ENCODE results near the gene IQSEC1. TPM values are rescaled to one million over a fixed set of nuclear protein-coding genes. Genes with fewer than 3 reads are reported as not detected.

The IQSEC1 gene
- total and polyA plus RNA-seq, 2 experiments from 2014 or later: 17.8 to 51.7 TPM

GRCh38 chr3:12978682-12979081 lies 94.5 kb downstream of the IQSEC1 start:
- no peak for DNase-seq (ENCODE audit: low read depth in 1 of 2, low spot score in 1 of 2)
- no peaks in the 10 kb centered on the region for H3K9me3 ChIP-seq (ENCODE audit: low read depth)
- no peaks in the 10 kb centered on the region for H3K4me1 ChIP-seq (ENCODE audit: low read depth)
- no peaks in the 10 kb centered on the region for H3K27me3 ChIP-seq
- H3K4me3 ChIP-seq: no peak overlapping the region
- H3K27ac ChIP-seq: no peak overlapping the region
- no peaks in the 10 kb centered on the region for H3K36me3 ChIP-seq
- no peak for TF ChIP-seq CTCF (IDR thresholded peaks at IDR 0.05; ENCODE audit: low read depth, low read length)

DNA sequence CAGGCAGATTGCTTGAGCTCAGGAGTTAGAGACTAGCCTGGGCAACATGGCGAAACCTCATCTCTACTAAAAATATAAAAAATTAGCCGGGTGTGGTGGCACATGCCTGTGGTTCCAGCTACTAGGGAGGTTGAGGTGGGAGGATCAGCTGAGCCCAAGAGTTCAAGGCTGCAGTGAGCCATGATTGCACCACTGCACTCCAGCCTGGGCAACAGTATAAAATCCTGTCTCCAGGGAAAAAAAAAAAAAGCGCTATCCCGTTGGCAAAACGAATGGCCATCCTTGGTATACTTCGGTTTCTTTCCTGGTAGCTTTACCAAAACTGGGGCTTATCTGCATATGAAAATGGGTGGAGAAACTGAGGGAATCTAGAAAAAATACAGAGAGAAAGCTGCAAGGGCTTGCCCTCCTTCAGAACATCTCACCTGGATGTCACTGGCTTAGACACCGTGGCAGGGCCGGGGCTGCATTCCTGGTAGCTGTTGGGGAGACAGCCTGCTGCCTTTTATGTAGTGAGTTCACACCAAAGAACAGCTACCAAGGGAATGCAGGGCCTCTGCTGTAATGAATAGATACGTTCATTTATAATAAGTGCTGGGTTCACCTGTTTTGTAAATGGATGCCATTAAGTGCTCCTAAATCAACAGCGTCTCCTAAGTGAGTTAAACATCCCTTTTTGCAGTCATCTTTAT lies 96.0 kb downstream of the IQSEC1 start:
- H3K9me3 ChIP-seq (ENCODE audit: low read depth): no peaks in the 10 kb centered on the region
- no peaks in the 10 kb centered on the region for H3K4me1 ChIP-seq (ENCODE audit: low read depth)
- TF ChIP-seq CTCF (IDR thresholded peaks at IDR 0.05; ENCODE audit: low read depth, low read length): no peak
- H3K27ac ChIP-seq: no peak overlapping the region
- no peaks in the 10 kb centered on the region for H3K27me3 ChIP-seq
- no peak overlapping the region for H3K4me3 ChIP-seq
- no peak for DNase-seq (ENCODE audit: low read depth in 1 of 2, low spot score in 1 of 2)
- H3K36me3 ChIP-seq: no peaks in the 10 kb centered on the region

GRCh38 chr3:12975748-12976522 lies 97.3 kb downstream of the IQSEC1 start:
- TF ChIP-seq CTCF (IDR thresholded peaks at IDR 0.05; ENCODE audit: low read depth, low read length): no peak
- no peak overlapping the region for H3K27ac ChIP-seq
- no peak for DNase-seq (ENCODE audit: low read depth in 1 of 2, low spot score in 1 of 2)
- H3K9me3 ChIP-seq (ENCODE audit: low read depth): no peaks in the 10 kb centered on the region
- no peaks in the 10 kb centered on the region for H3K27me3 ChIP-seq
- H3K36me3 ChIP-seq: no peaks in the 10 kb centered on the region
- no peak overlapping the region for H3K4me3 ChIP-seq
- H3K4me1 ChIP-seq (ENCODE audit: low read depth): peaks cover under 1% of the 10 kb centered on the region

DNA sequence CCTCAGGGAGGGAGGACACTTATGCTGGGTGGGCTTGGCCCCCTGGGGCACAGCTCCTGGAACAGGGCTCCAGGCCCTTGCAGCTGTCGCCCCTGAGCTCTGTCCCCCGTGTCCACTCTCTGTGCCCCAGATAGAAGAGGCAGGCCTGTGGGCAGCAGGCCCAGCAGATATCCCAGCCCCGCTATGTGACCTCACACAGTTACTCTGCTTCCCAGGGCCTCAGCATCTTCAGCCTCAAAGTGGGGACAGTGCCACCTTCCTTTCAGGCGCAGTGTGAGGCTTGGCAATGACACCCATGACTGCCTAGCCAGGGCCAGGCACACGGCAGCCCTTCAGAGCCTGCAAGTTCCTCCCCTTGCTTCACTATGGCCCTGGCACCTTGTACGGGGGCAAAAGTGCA lies 98.4 kb downstream of the IQSEC1 start:
- Histone ChIP-seq H3K27ac (no peak overlapping the region), H3K36me3 (no peaks in the 10 kb centered on the region), H3K4me3 (no peak overlapping the region), H3K9me3 (ENCODE audit: low read depth) (no peaks in the 10 kb centered on the region), H3K4me1 (ENCODE audit: low read depth) (peaks cover 11% of the 10 kb centered on the region), H3K27me3 (no peaks in the 10 kb centered on the region)
- no peak for DNase-seq (ENCODE audit: low read depth in 1 of 2, low spot score in 1 of 2)
- no peak for TF ChIP-seq CTCF (IDR thresholded peaks at IDR 0.05; ENCODE audit: low read depth, low read length)

- no peak for DNase-seq (ENCODE audit: low read depth in 1 of 2, low spot score in 1 of 2)
- no peaks in the 10 kb centered on the region for H3K9me3 ChIP-seq (ENCODE audit: low read depth)
- H3K27me3 ChIP-seq: no peaks in the 10 kb centered on the region
- H3K4me1 ChIP-seq (ENCODE audit: low read depth): peaks cover 16% of the 10 kb centered on the region
- no peak for TF ChIP-seq CTCF (IDR thresholded peaks at IDR 0.05; ENCODE audit: low read depth, low read length)
- H3K27ac ChIP-seq: no peak overlapping the region
- H3K4me3 ChIP-seq: no peak overlapping the region
- no peaks in the 10 kb centered on the region for H3K36me3 ChIP-seq
These were observed 98.9 kb downstream of the IQSEC1 start for GRCh38 chr3:12974334-12974733.
